PFSK-1 (cell line): ENCODE results near the gene CLEC16A.

Source experiments
- FOXP2 ChIP-seq: optimal IDR thresholded peaks from 2 replicates; pipeline ENCODE3; 2011; ENCODE audit warnings: borderline replicate concordance, control low read depth, inconsistent platforms; ENCODE audit not compliant: insufficient read depth; ENCODE audit errors: extremely low read length, extremely low read depth
- POLR2AphosphoS5 ChIP-seq: IDR thresholded peaks from 2 replicates; pipeline ENCODE4 v1.6.1; 2012; ENCODE audit warnings: low read depth, mild to moderate bottlenecking, control low read depth, low read length, moderate library complexity
- SIN3A ChIP-seq: IDR thresholded peaks from 2 replicates; pipeline ENCODE4 v1.6.1; 2012; ENCODE audit warnings: mild to moderate bottlenecking, low read length, moderate library complexity, borderline replicate concordance; ENCODE audit not compliant: insufficient read depth
- TAF1 ChIP-seq: IDR thresholded peaks from 2 replicates; pipeline ENCODE4 v1.6.1; 2012; ENCODE audit warnings: low read length, control low read depth, borderline replicate concordance; ENCODE audit not compliant: insufficient read depth
- TF ChIP-seq, protein P1 (sequence below), 2 experiments: IDR thresholded peaks; 2 replicates each; pipeline versions ENCODE4 v1.6.1 to v1.8.0; 2011 to 2012; ENCODE audit warnings: low read depth in 2 of 2, low read length in 2 of 2, control low read depth in 1 of 2, inconsistent platforms in 1 of 2, mild to moderate bottlenecking in 1 of 2, moderate library complexity in 1 of 2; ENCODE audit not compliant: insufficient read depth in 1 of 2

CLEC16A gene

DNA sequence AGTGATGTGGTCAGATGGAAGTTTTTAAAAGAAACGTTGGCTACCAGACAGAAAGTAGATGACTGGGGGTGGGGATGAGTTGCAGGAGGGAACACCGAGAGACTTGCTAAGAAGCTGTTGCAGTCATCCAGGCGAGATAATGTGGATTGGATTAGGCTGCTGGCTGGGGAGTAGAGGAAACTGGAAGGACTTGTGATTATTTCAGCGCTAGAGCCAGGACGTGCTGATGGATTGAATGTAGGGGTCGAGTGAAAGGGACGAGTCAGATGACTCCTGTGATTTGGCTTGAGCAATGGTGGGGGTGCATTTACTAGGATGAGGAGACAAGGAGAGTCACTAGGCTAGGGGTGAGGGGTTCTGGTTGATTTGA lies 88.5 kb downstream of the CLEC16A start:
- TF ChIP-seq, protein P1, sequence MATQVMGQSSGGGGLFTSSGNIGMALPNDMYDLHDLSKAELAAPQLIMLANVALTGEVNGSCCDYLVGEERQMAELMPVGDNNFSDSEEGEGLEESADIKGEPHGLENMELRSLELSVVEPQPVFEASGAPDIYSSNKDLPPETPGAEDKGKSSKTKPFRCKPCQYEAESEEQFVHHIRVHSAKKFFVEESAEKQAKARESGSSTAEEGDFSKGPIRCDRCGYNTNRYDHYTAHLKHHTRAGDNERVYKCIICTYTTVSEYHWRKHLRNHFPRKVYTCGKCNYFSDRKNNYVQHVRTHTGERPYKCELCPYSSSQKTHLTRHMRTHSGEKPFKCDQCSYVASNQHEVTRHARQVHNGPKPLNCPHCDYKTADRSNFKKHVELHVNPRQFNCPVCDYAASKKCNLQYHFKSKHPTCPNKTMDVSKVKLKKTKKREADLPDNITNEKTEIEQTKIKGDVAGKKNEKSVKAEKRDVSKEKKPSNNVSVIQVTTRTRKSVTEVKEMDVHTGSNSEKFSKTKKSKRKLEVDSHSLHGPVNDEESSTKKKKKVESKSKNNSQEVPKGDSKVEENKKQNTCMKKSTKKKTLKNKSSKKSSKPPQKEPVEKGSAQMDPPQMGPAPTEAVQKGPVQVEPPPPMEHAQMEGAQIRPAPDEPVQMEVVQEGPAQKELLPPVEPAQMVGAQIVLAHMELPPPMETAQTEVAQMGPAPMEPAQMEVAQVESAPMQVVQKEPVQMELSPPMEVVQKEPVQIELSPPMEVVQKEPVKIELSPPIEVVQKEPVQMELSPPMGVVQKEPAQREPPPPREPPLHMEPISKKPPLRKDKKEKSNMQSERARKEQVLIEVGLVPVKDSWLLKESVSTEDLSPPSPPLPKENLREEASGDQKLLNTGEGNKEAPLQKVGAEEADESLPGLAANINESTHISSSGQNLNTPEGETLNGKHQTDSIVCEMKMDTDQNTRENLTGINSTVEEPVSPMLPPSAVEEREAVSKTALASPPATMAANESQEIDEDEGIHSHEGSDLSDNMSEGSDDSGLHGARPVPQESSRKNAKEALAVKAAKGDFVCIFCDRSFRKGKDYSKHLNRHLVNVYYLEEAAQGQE (IDR thresholded peaks at IDR 0.05; ENCODE audit: insufficient read depth in 1 of 2, low read depth in 2 of 2, low read length in 2 of 2) = no peak
- no peak for TF ChIP-seq TAF1
- TF ChIP-seq POLR2AphosphoS5 = no peak
- TF ChIP-seq FOXP2 = no peak

DNA sequence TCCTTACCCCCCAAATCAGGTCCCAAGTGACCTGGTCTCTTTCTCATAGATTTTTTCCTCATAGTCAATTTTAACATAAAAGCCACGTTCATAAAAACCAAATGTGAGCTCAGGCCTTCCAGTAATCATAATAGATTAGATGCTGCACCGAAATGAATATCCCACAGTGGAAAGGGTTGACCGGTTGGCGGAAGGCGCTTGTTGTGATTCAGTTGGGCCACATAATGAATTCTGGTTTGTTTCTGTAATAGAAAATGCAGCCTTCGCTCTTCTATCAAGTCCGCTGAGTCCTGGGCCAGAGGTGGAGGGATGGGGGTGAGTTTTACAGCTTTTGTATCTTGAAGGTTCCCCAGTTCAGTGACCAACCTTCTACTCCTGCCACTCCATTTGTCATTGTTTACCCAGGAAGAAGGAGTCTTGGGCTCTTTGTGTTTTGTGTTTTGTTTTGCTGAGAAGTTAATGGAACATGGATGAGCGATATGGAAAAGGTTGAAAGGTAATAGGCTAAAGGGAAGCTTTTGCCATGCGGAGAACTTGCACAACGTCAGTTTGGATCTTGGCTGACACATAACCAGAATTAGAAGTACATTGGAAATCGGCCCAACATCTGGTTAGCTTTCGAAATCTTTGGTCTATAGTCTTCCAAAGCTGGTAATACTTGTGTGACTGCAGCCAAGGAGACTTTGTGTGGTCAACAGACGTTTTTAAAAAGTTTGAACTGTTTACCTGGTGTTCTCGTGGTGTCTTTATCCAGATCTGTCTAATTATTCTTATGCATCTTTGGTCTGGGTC lies 89.5 kb downstream of the CLEC16A start:
- TF ChIP-seq POLR2AphosphoS5 = no peak
- no peak for TF ChIP-seq FOXP2
- no peak for TF ChIP-seq SIN3A
- TF ChIP-seq, protein P1 (IDR thresholded peaks at IDR 0.05; ENCODE audit: insufficient read depth in 1 of 2, low read depth in 2 of 2, low read length in 2 of 2) = no peak
- TF ChIP-seq TAF1 = no peak

DNA sequence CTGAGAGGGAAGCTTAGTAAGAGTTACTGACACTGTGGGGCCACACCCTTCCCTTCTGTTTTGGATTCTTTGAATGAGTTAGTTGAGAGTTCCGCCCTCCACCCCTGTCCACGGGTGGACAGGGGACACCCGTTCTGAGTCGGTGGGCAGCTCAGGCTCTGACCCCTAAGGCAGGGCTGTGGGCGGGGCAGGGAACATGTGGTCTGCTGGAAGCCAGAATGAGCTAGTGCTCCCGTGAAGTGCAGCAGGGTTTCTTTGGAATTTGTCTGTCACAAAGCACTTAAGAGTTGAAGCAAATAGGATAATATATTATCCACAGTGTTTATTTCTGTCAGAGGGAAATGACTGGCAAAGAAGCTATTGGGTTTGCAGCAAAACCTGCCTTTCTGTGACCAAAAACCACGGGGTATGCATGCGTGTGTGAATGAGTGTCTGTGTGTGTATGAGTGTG lies 90.1 kb downstream of the CLEC16A start:
- TF ChIP-seq SIN3A (no peak), POLR2AphosphoS5 (no peak), FOXP2 (no peak), TAF1 (no peak)
- TF ChIP-seq, protein P1 (IDR thresholded peaks at IDR 0.05; ENCODE audit: insufficient read depth in 1 of 2, low read depth in 2 of 2, low read length in 2 of 2) = no peak

DNA sequence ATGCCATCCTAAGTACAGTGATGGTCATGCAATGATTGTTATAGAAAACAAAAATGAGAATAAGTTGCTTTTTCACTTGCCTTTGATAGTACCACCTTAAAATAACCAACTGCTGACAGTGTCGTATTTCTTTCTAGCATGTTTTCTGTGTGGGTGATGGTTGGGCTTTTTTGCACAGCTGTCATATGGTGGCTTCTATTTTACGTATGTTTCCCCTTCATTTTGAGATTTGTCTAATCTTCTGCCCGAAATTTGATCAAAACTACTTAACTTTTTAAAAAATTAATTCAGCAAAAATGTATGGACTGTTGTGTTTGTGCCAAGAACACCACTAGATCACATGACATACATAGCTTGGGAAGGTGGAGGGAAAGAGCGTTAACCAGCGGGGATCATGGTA lies 90.7 kb downstream of the CLEC16A start:
- TF ChIP-seq, protein P1 (IDR thresholded peaks at IDR 0.05; ENCODE audit: insufficient read depth in 1 of 2, low read depth in 2 of 2, low read length in 2 of 2) = no peak
- TF ChIP-seq POLR2AphosphoS5 (no peak), TAF1 (no peak), FOXP2 (no peak)

DNA sequence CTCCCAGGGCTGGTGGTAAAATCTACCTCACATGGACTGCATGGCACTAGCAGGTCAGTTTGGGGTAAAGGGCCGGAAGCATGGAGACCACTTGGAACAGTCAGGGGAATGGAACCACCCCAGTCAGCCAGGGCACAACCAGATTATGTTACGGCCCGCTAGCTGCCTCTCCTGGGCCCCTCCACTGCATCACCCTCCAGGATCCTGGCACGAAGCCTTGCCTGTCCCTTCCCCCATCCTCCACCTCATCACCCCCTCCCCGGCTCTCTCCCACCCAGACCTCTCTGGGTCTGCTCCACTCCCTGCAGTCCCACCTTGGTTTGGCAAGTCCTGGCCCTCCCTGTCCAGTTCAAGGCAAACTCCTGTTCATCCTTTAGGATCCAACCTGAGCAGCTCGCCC lies 91.7 kb downstream of the CLEC16A start:
- TF ChIP-seq TAF1 (no peak), FOXP2 (no peak), SIN3A (no peak), POLR2AphosphoS5 (no peak)
- TF ChIP-seq, protein P1 (IDR thresholded peaks at IDR 0.05; ENCODE audit: insufficient read depth in 1 of 2, low read depth in 2 of 2, low read length in 2 of 2) = no peak
